Measurements from ENCODE around the gene ADH4.
"Not testable (repeated sequence)": the region's sequence is repeated elsewhere in the genome, so short reads cannot be mapped to it uniquely, and the experiment has no call there.

Gene ADH4

GRCh38 chr4:99104153-99104552 lies 39.9 kb downstream of the ADH4 start:
- Histone ChIP-seq H3K4me1 (ENCODE audit: control insufficient read depth in 5 of 5, insufficient read depth in 5 of 5, low read length in 5 of 5) (peaks cover 0 to 11% (median 3%) of the 10 kb centered on the region in 5 donors), H3K27ac (ENCODE audit: low read depth, low read length) (no peak overlapping the region), H3K9ac (ENCODE audit: low read length in 5 of 5) (no peak overlapping the region), H3K27me3 (ENCODE audit: control insufficient read depth in 5 of 5, insufficient read depth in 4 of 5, low read length in 5 of 5) (no peaks in the 10 kb centered on the region), H3K4me3 (ENCODE audit: low read depth in 1 of 5, low read length in 5 of 5) (no peak overlapping the region), H3K36me3 (ENCODE audit: control insufficient read depth in 5 of 5, insufficient read depth in 5 of 5, low read length in 5 of 5) (no peaks in the 10 kb centered on the region), H3K9me3 (ENCODE audit: control insufficient read depth in 5 of 5, low read length in 5 of 5) (no peaks in the 10 kb centered on the region)

DNA sequence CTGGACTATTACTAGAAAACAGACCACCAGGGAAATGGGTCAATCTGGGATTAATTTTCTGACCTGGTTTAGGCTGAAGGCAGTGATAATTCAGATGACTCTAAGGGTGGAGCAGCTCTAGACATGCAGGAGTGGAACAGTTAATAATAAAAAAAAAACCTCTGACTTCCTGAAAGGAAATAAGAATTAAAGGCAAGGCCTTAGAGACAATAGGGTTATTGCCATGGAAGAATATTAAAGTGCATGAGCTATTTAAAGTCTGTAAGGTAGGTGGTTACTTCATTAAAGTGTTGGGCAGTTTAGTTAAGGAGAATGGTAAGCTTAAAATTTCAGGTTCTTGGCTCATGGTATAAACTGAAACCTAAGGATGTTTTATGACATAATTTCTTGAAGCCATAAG lies 40.9 kb downstream of the ADH4 start:
- Histone ChIP-seq H3K27ac (ENCODE audit: low read depth, low read length) (no peak overlapping the region), H3K4me3 (ENCODE audit: low read depth in 1 of 5, low read length in 5 of 5) (no peak overlapping the region), H3K4me1 (ENCODE audit: control insufficient read depth in 5 of 5, insufficient read depth in 5 of 5, low read length in 5 of 5) (peaks cover 0 to 11% (median 3%) of the 10 kb centered on the region in 5 donors), H3K27me3 (ENCODE audit: control insufficient read depth in 5 of 5, insufficient read depth in 4 of 5, low read length in 5 of 5) (no peaks in the 10 kb centered on the region), H3K36me3 (ENCODE audit: control insufficient read depth in 5 of 5, insufficient read depth in 5 of 5, low read length in 5 of 5) (no peaks in the 10 kb centered on the region), H3K9ac (ENCODE audit: low read length in 5 of 5) (no peak overlapping the region), H3K9me3 (ENCODE audit: control insufficient read depth in 5 of 5, low read length in 5 of 5) (no peaks in the 10 kb centered on the region)

GRCh38 chr4:99102634-99103033 lies 41.5 kb downstream of the ADH4 start:
- Histone ChIP-seq H3K9me3 (ENCODE audit: control insufficient read depth in 5 of 5, low read length in 5 of 5) (no peaks in the 10 kb centered on the region), H3K27me3 (ENCODE audit: control insufficient read depth in 5 of 5, insufficient read depth in 4 of 5, low read length in 5 of 5) (no peaks in the 10 kb centered on the region), H3K36me3 (ENCODE audit: control insufficient read depth in 5 of 5, insufficient read depth in 5 of 5, low read length in 5 of 5) (no peaks in the 10 kb centered on the region), H3K4me1 (ENCODE audit: control insufficient read depth in 5 of 5, insufficient read depth in 5 of 5, low read length in 5 of 5) (peaks cover 0 to 11% (median 3%) of the 10 kb centered on the region in 5 donors), H3K9ac (ENCODE audit: low read length in 5 of 5) (no peak overlapping the region), H3K4me3 (ENCODE audit: low read depth in 1 of 5, low read length in 5 of 5) (no peak overlapping the region), H3K27ac (ENCODE audit: low read depth, low read length) (no peak overlapping the region)

GRCh38 chr4:99100876-99101275 lies 43.2 kb downstream of the ADH4 start:
- H3K27ac ChIP-seq (ENCODE audit: low read depth, low read length): no peak overlapping the region
- no peaks in the 10 kb centered on the region for H3K36me3 ChIP-seq (ENCODE audit: control insufficient read depth in 5 of 5, insufficient read depth in 5 of 5, low read length in 5 of 5)
- H3K9me3 ChIP-seq (ENCODE audit: control insufficient read depth in 5 of 5, low read length in 5 of 5): no peaks in the 10 kb centered on the region
- no peak overlapping the region for H3K9ac ChIP-seq (ENCODE audit: low read length in 5 of 5)
- peaks cover 0 to 11% (median 3%) of the 10 kb centered on the region in 5 donors for H3K4me1 ChIP-seq (ENCODE audit: control insufficient read depth in 5 of 5, insufficient read depth in 5 of 5, low read length in 5 of 5)
- no peak overlapping the region for H3K4me3 ChIP-seq (ENCODE audit: low read depth in 1 of 5, low read length in 5 of 5)
- no peaks in the 10 kb centered on the region for H3K27me3 ChIP-seq (ENCODE audit: control insufficient read depth in 5 of 5, insufficient read depth in 4 of 5, low read length in 5 of 5)

DNA sequence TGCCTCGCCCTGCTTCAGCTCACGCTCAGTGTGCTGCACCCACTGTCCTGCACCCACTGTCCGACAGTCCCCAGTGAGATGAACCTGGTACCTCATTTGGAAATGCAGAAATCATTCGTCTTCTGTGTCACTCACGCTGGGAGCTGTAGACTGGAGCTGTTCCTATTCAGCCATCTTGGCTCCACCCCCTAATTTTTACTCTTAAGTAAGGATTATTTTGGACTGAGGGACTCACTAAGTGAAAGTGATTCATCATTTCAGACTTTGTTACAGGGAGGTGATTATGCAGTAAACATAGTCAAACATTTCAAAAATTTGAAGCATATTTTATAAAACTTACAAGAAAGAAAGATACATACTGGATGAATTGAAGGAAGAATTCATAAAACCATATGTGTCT lies 44.3 kb downstream of the ADH4 start:
- H3K4me1 ChIP-seq (ENCODE audit: control insufficient read depth in 5 of 5, insufficient read depth in 5 of 5, low read length in 5 of 5): peaks cover 0 to 11% (median 3%) of the 10 kb centered on the region in 5 donors
- H3K27ac ChIP-seq (ENCODE audit: low read depth, low read length): not testable (repeated sequence)

DNA sequence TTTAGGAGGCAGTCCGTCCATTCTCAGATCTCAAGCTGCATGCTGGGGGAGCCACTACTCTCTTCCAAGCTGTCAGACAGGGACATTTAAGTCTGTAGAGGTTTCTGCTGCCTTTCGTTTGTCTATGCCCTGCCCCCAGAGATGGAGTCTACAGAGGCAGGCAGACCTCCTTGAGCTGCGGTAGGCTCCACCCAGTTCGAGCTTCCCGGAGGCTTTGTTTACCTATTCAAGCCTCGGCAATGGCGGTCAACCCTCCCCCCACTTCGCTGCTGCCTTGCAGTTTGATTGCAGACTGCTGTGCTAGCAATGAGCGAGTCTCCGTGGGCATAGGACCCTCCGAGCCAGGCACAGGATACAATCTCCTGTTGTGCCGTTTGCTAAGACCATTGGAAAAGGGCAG lies 44.8 kb downstream of the ADH4 start:
- no peak overlapping the region for H3K27ac ChIP-seq (ENCODE audit: low read depth, low read length)
- no peak overlapping the region for H3K4me3 ChIP-seq (ENCODE audit: low read depth in 1 of 5, low read length in 5 of 5)
- H3K36me3 ChIP-seq (ENCODE audit: control insufficient read depth in 5 of 5, insufficient read depth in 5 of 5, low read length in 5 of 5): no peaks in the 10 kb centered on the region
- H3K4me1 ChIP-seq (ENCODE audit: control insufficient read depth in 5 of 5, insufficient read depth in 5 of 5, low read length in 5 of 5): peaks cover 0 to 11% (median 3%) of the 10 kb centered on the region in 5 donors
- H3K9me3 ChIP-seq (ENCODE audit: control insufficient read depth in 5 of 5, low read length in 5 of 5): no peaks in the 10 kb centered on the region
- H3K9ac ChIP-seq (ENCODE audit: low read length in 5 of 5): no peak overlapping the region
- H3K27me3 ChIP-seq (ENCODE audit: control insufficient read depth in 5 of 5, insufficient read depth in 4 of 5, low read length in 5 of 5): no peaks in the 10 kb centered on the region

More for the DNA sequence above, 44.3 kb downstream of the ADH4 start:
- H3K9me3 ChIP-seq (ENCODE audit: control insufficient read depth in 5 of 5, low read length in 5 of 5); H3K36me3 ChIP-seq (ENCODE audit: control insufficient read depth in 5 of 5, insufficient read depth in 5 of 5, low read length in 5 of 5); H3K9ac ChIP-seq (ENCODE audit: low read length in 5 of 5); H3K4me3 ChIP-seq (ENCODE audit: low read depth in 1 of 5, low read length in 5 of 5); H3K27me3 ChIP-seq (ENCODE audit: control insufficient read depth in 5 of 5, insufficient read depth in 4 of 5, low read length in 5 of 5): not testable (repeated sequence)

DNA sequence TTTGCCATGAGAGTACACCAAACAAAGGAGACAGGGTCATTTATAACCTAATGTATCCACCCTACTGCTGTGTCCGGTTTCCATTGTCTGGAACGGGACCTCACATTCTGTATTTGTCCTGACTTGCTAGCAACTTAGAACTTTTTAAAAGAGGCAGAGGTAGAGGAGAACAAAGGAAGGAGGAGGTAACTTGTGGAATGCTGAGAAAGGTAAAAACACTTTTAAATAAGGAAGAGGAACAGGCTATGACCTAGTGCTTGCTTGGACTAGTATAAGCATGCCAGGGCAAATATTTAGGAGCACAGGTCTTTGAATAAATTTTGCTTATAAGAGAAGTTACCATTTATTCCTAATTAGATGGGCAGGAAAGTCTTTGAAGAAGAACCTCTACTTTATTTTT lies 52.3 kb downstream of the ADH4 start:
- not testable (repeated sequence) for H3K36me3 ChIP-seq (ENCODE audit: control insufficient read depth in 5 of 5, insufficient read depth in 5 of 5, low read length in 5 of 5); H3K9me3 ChIP-seq (ENCODE audit: control insufficient read depth in 5 of 5, low read length in 5 of 5); H3K27ac ChIP-seq (ENCODE audit: low read depth, low read length); H3K9ac ChIP-seq (ENCODE audit: low read length in 5 of 5); H3K4me3 ChIP-seq (ENCODE audit: low read depth in 1 of 5, low read length in 5 of 5); H3K27me3 ChIP-seq (ENCODE audit: control insufficient read depth in 5 of 5, insufficient read depth in 4 of 5, low read length in 5 of 5)
- H3K4me1 ChIP-seq (ENCODE audit: control insufficient read depth in 5 of 5, insufficient read depth in 5 of 5, low read length in 5 of 5): peaks cover 0 to 40% (median 24%) of the 10 kb centered on the region in 5 donors

DNA sequence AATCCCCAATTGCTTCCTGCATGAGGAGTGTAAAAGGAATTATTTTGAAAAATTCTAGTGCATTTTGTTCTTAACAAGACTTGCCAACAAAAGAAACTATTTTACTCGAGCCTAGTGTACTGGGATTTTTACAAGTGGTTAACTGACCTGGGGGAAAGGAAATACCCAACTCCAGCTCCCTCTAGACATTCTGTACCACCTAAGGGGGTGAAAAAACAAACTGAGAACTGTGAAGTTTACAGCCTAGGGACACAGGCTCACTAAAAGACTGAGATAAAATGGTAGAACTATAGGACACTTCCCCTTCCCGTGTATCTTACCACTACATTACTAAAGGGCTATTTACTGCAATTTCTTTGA lies 52.9 kb downstream of the ADH4 start:
- peak overlapping the region; percentile 50 for H3K27ac ChIP-seq (ENCODE audit: low read depth, low read length)
- no peaks in the 10 kb centered on the region for H3K36me3 ChIP-seq (ENCODE audit: control insufficient read depth in 5 of 5, insufficient read depth in 5 of 5, low read length in 5 of 5)
- no peak overlapping the region for H3K4me3 ChIP-seq (ENCODE audit: low read depth in 1 of 5, low read length in 5 of 5)
- H3K27me3 ChIP-seq (ENCODE audit: control insufficient read depth in 5 of 5, insufficient read depth in 4 of 5, low read length in 5 of 5): no peaks in the 10 kb centered on the region
- H3K9me3 ChIP-seq (ENCODE audit: control insufficient read depth in 5 of 5, low read length in 5 of 5): no peaks in the 10 kb centered on the region
- peaks cover 2 to 46% (median 24%) of the 10 kb centered on the region in 5 donors for H3K4me1 ChIP-seq (ENCODE audit: control insufficient read depth in 5 of 5, insufficient read depth in 5 of 5, low read length in 5 of 5)
- H3K9ac ChIP-seq (ENCODE audit: low read length in 5 of 5): peak overlapping the region in 2 of 5 donors; percentile 39 to 41

DNA sequence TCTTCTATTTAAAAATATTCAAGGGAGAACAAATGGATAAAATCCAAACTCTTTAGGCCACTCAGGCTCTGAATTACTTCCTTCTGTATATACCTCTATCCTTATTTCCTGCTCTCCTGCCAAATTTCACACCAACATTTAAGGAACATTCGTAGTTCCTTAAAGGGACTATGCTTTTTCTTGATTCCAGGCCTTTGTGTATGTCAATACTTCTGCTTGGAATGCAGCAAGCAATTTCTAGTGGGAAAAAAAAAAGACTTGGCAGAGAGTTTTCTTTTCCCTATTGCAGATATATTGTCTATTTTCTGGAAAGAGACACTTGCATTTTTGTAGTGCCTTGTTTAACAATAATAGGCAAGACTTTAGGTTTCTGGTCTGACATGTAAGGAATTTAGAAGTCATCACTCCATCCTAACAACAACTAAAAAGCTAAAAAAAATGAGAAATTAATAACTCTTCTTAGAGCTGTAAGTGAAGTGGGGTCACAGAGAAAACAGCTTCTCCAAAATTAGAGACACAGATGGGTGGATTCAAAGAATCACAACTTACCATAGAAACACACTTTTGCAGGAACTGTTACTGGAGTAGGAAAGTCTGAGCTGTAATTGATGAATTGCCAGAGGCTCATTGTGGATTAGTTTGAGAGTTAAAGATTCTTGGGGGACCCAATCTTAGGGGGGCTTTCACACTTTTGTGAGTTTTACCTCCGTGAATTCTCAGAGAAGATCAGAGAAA lies 53.4 kb downstream of the ADH4 start:
- peak overlapping the region in 2 of 5 donors; percentile 26 to 57 for H3K9ac ChIP-seq (ENCODE audit: low read length in 5 of 5)
- H3K27me3 ChIP-seq (ENCODE audit: control insufficient read depth in 5 of 5, insufficient read depth in 4 of 5, low read length in 5 of 5): no peaks in the 10 kb centered on the region

GRCh38 chr4:99088481-99089365 lies 55.4 kb downstream of the ADH4 start, which contains the start of gene ADH5:
ADH5 (minus strand) TSS chr4:99088788; CDS start chr4:99088700, 88 bp downstream.
- H3K9me3 ChIP-seq (ENCODE audit: control insufficient read depth in 5 of 5, low read length in 5 of 5): no peaks in the 10 kb centered on the region
- H3K4me1 ChIP-seq (ENCODE audit: control insufficient read depth in 5 of 5, insufficient read depth in 5 of 5, low read length in 5 of 5): peaks cover 2 to 52% (median 32%) of the 10 kb centered on the region in 5 donors
- H3K27ac ChIP-seq (ENCODE audit: low read depth, low read length): peak within 1 kb of the TSS; percentile 96
- H3K27me3 ChIP-seq (ENCODE audit: control insufficient read depth in 5 of 5, insufficient read depth in 4 of 5, low read length in 5 of 5): no peaks in the 10 kb centered on the region
- peaks cover 13 to 19% (median 15%) of the 10 kb centered on the region in 5 donors for H3K36me3 ChIP-seq (ENCODE audit: control insufficient read depth in 5 of 5, insufficient read depth in 5 of 5, low read length in 5 of 5)
- peak within 1 kb of the TSS; percentile 91 to 98 (median 98) for H3K4me3 ChIP-seq (ENCODE audit: low read depth in 1 of 5, low read length in 5 of 5)
- H3K9ac ChIP-seq (ENCODE audit: low read length in 5 of 5): peak within 1 kb of the TSS; percentile 78 to 93 (median 88)

More for the DNA sequence above, 53.4 kb downstream of the ADH4 start:
- peaks cover 2 to 48% (median 25%) of the 10 kb centered on the region in 5 donors for H3K4me1 ChIP-seq (ENCODE audit: control insufficient read depth in 5 of 5, insufficient read depth in 5 of 5, low read length in 5 of 5)
- H3K4me3 ChIP-seq (ENCODE audit: low read depth in 1 of 5, low read length in 5 of 5): peak overlapping the region in 1 of 5 donors; percentile 27
- peaks cover 0 to under 1% (median 0%) of the 10 kb centered on the region in 5 donors for H3K36me3 ChIP-seq (ENCODE audit: control insufficient read depth in 5 of 5, insufficient read depth in 5 of 5, low read length in 5 of 5)
- peak overlapping the region; percentile 50 for H3K27ac ChIP-seq (ENCODE audit: low read depth, low read length)
- no peaks in the 10 kb centered on the region for H3K9me3 ChIP-seq (ENCODE audit: control insufficient read depth in 5 of 5, low read length in 5 of 5)

Data from subcutaneous abdominal adipose tissue (tissue), 5 donors.